A673 (cell line): Measurements from ENCODE around the gene METTL21A. TPM values are rescaled to one million over a fixed set of nuclear protein-coding genes. Genes with fewer than 3 reads are reported as not detected.

Source experiments
- BruUV-seq: library from RNA; stranded (reverse); fragments of 400-500 nt; replicated peaks from 2 replicates; lab custom pipeline; 2021; lab: Mats Ljungman, UMichigan
- CTCF ChIA-PET: fragments of 300-600 bp; sonication (Branson Sonifier 250); formaldehyde crosslinking; loops from one replicate; lab custom pipeline; 2022; ENCODE audit warnings: antibody characterized with exemption; lab: Charles Lee
- POLR2A ChIA-PET: fragments of 300-600 bp; sonication (Branson Sonifier 250); formaldehyde crosslinking; loops from one replicate; lab custom pipeline; 2022; ENCODE audit warnings: antibody characterized with exemption; ENCODE audit not compliant: low non-redundant PET; lab: Charles Lee
- DNase-seq: peaks from one replicate; pipeline ENCODE4 v3.0.0-alpha.2; 2015; ENCODE audit warnings: low spot score
- H3K27ac ChIP-seq: fragments of 200-600 bp; sonication (generic); 2 replicates; pipeline ENCODE4 v1.5.1; 2016; ENCODE audit warnings: mixed run types, low read depth, mild to moderate bottlenecking, mixed read lengths, antibody characterized with exemption, low read length; ENCODE audit not compliant: poor library complexity, severe bottlenecking
- H3K27me3 ChIP-seq: fragments of 200-600 bp; sonication (generic); replicated peaks from 2 replicates; pipeline ENCODE4 v1.6.1; 2017; ENCODE audit warnings: mixed run types, low read depth, mild to moderate bottlenecking, mixed read lengths, antibody characterized with exemption, low read length; ENCODE audit not compliant: insufficient read depth, poor library complexity
- H3K36me3 ChIP-seq: fragments of 200-600 bp; sonication (generic); 2 replicates; pipeline ENCODE4 v1.6.1; 2016; ENCODE audit warnings: mixed run types, mild to moderate bottlenecking, mixed read lengths, antibody characterized with exemption, low read length; ENCODE audit not compliant: insufficient read depth, poor library complexity, severe bottlenecking
- H3K4me1 ChIP-seq: fragments of 200-600 bp; sonication (generic); 2 replicates; pipeline ENCODE4 v1.6.1; 2017; ENCODE audit warnings: mixed run types, mild to moderate bottlenecking, mixed read lengths, antibody characterized with exemption, low read length; ENCODE audit not compliant: insufficient read depth, poor library complexity, severe bottlenecking
- H3K4me3 ChIP-seq: fragments of 200-600 bp; sonication (generic); 2 replicates; pipeline ENCODE4 v1.5.1; 2016; ENCODE audit warnings: low read depth, mixed run types, mild to moderate bottlenecking, mixed read lengths, low read length; ENCODE audit not compliant: poor library complexity, severe bottlenecking
- H3K9me3 ChIP-seq: fragments of 200-600 bp; sonication (generic); 2 replicates; pipeline ENCODE4 v1.6.1; 2016; ENCODE audit warnings: mixed run types, low read depth, mild to moderate bottlenecking, mixed read lengths, antibody characterized with exemption, low read length; ENCODE audit not compliant: poor library complexity, severe bottlenecking
- CTCF ChIP-seq: fragments of 300-800, 200-600 bp; sonication (generic); conservative IDR thresholded peaks from 2 replicates; pipeline ENCODE4 v1.5.1; 2017; ENCODE audit warnings: low read depth, mild to moderate bottlenecking, antibody characterized with exemption, low read length, moderate library complexity, mixed read lengths
- EZH2 ChIP-seq: fragments of 200-600 bp; sonication (generic); IDR thresholded peaks from 2 replicates; pipeline ENCODE4 v1.6.1; 2017; ENCODE audit warnings: borderline replicate concordance, low read depth, mild to moderate bottlenecking, mixed read lengths, antibody characterized with exemption, low read length; ENCODE audit not compliant: poor library complexity, severe bottlenecking
- intact Hi-C: fragments of 100-400 bp; cut with micrococcal nuclease; formaldehyde crosslinking; loops from one replicate; pipeline ENCODE4 v1.10.0; 2022; ENCODE audit not compliant: unreplicated experiment
- total RNA-seq: library from RNA; stranded (reverse); gene quantifications from 2 replicates; pipeline ENCODE4 v1.2.3, GENCODE V29; 2021

The METTL21A gene
- total RNA-seq, 1 experiment from 2014 or later = 40.4 TPM

GRCh38 chr2:207565736-207566500 lies 59.3 kb downstream of the METTL21A start:
- Histone ChIP-seq H3K4me3 (no peak overlapping the region), H3K36me3 (peaks cover 35% of the 10 kb centered on the region), H3K9me3 (no peaks in the 10 kb centered on the region), H3K27ac (no peak overlapping the region), H3K4me1 (no peaks in the 10 kb centered on the region), H3K27me3 (no peaks in the 10 kb centered on the region)
- TF ChIP-seq EZH2 (no peak), CTCF (no peak)
- CTCF ChIA-PET = no interaction called here
- POLR2A ChIA-PET = no interaction called here
- no TSS peak for BruUV-seq
- no peak for DNase-seq
- intact Hi-C loops = no loop called here

Other genes starting within 250 kb of the METTL21A start
- 67.7 and 78.5 TPM in 2 replicates for gene CREB1, start 95.4 kb downstream of the METTL21A start, total RNA-seq
- 8.7 and 12.8 TPM in 2 replicates for gene CCNYL1, start 86.2 kb upstream of the METTL21A start, total RNA-seq
- 0.86 and 1.8 TPM in 2 replicates for gene FZD5, start 144.5 kb upstream of the METTL21A start, total RNA-seq